K562 (cell line): ENCODE data around the gene CGB8. TPM values are rescaled to one million over a fixed set of nuclear protein-coding genes. Genes with fewer than 3 reads are reported as not detected.
A peak's percentile ranks its signal among the peaks of the same experiment; 100 is the strongest.

Experiments used
- BCOR ChIP-seq: fragments of 450-650 bp; IDR thresholded peaks from 2 replicates; pipeline ENCODE4 v1.6.1; 2016
- GATAD2A ChIP-seq: fragments of 450-650 bp; IDR thresholded peaks from 2 replicates; pipeline ENCODE4 v1.6.1; 2017
- GTF2F1 ChIP-seq: IDR thresholded peaks from 2 replicates; pipeline ENCODE4 v1.6.1; 2011; ENCODE audit warnings: low read depth, low read length, improper control_type of control experiment
- KAT8 ChIP-seq: fragments of 450-650 bp; IDR thresholded peaks from 2 replicates; pipeline ENCODE4 v1.6.1; 2016; ENCODE audit warnings: low read depth, mild to moderate bottlenecking
- MAFK ChIP-seq: IDR thresholded peaks from 2 replicates; pipeline ENCODE4 v1.6.1; 2011; ENCODE audit warnings: low read length, improper control_type of control experiment
- MCM7 ChIP-seq, 2 experiments: fragments of 450-650 bp; IDR thresholded peaks; 2 replicates each; pipeline ENCODE4 v1.6.1; 2016 to 2018
- MEF2A ChIP-seq: IDR thresholded peaks from 2 replicates; pipeline ENCODE4 v1.6.1; 2011; ENCODE audit warnings: low read depth, mild to moderate bottlenecking, low read length, moderate library complexity; ENCODE audit not compliant: control insufficient read depth
- MIER1 ChIP-seq: fragments of 450-650 bp; IDR thresholded peaks from 2 replicates; pipeline ENCODE4 v1.6.1; 2016; ENCODE audit warnings: antibody characterized with exemption, mild to moderate bottlenecking, low read depth
- MTF1 ChIP-seq: fragments of 250-450 bp; sonication (Bioruptor Pico); IDR thresholded peaks from 2 replicates; pipeline ENCODE4 v1.9.0; 2021; ENCODE audit warnings: moderate library complexity, mild to moderate bottlenecking, inconsistent platforms, borderline replicate concordance
- NBN ChIP-seq: fragments of 450-650 bp; IDR thresholded peaks from 2 replicates; pipeline ENCODE4 v1.6.1; 2016; ENCODE audit warnings: low read depth, mild to moderate bottlenecking
- NRF1 ChIP-seq, 2 experiments: fragments of 450-650 bp; IDR thresholded peaks in 1 of 2; conservative IDR thresholded peaks in 1 of 2; 2 replicates each; pipeline ENCODE4 v1.6.1; 2014; ENCODE audit warnings: mild to moderate bottlenecking in 2 of 2
- RB1 ChIP-seq: fragments of 450-650 bp; IDR thresholded peaks from 2 replicates; pipeline ENCODE4 v1.6.1; 2017; ENCODE audit warnings: low read depth, mild to moderate bottlenecking
- RFX7 ChIP-seq: fragments of 250-450 bp; sonication (Bioruptor Pico); IDR thresholded peaks from 2 replicates; pipeline ENCODE4 v1.5.1; 2021; ENCODE audit warnings: mild to moderate bottlenecking
- SMARCC2 ChIP-seq: fragments of 450-650 bp; IDR thresholded peaks from 2 replicates; pipeline ENCODE4 v1.6.1; 2017; ENCODE audit warnings: antibody characterized with exemption, moderate library complexity, mild to moderate bottlenecking, low read depth
- TCF7L2 ChIP-seq: fragments of 150-350 bp; IDR thresholded peaks from 2 replicates; pipeline ENCODE4 v1.6.1; 2016; ENCODE audit warnings: low read depth, mild to moderate bottlenecking, low read length, moderate library complexity
- YY1 ChIP-seq, 3 experiments: IDR thresholded peaks; 2 replicates each; pipeline ENCODE4 v1.6.1; 2011; ENCODE audit warnings: low read length in 2 of 3, mild to moderate bottlenecking in 2 of 3, moderate library complexity in 2 of 3, borderline replicate concordance in 1 of 3, control low read depth in 1 of 3, low read depth in 1 of 3; ENCODE audit not compliant: insufficient read depth in 3 of 3, insufficient replicate concordance in 2 of 3, control insufficient read depth in 1 of 3, insufficient read length in 1 of 3; ENCODE audit errors: extremely low read depth in 1 of 3
- ZBTB7A ChIP-seq: IDR thresholded peaks from 2 replicates; pipeline ENCODE4 v1.6.1; 2011; ENCODE audit warnings: low read depth, mild to moderate bottlenecking, low read length, moderate library complexity, borderline replicate concordance; ENCODE audit not compliant: control insufficient read depth
- ZBTB9 ChIP-seq: fragments of 450-650 bp; formaldehyde crosslinking; IDR thresholded peaks from 2 replicates; pipeline ENCODE4 v1.4.0; 2020; ENCODE audit warnings: mild to moderate bottlenecking, moderate library complexity
- ZFP30 ChIP-seq: fragments of 250-450 bp; sonication (Bioruptor Pico); IDR thresholded peaks from 2 replicates; pipeline ENCODE4 v1.8.0; 2022; ENCODE audit warnings: moderate library complexity, mild to moderate bottlenecking, inconsistent platforms, borderline replicate concordance
- ZNF232 ChIP-seq: sonication (generic); formaldehyde crosslinking; IDR thresholded peaks from 2 replicates; pipeline ENCODE4 v1.8.0; 2022; ENCODE audit warnings: mild to moderate bottlenecking, missing genetic modification reagents
- ZNF512 ChIP-seq: IDR thresholded peaks from 2 replicates; pipeline ENCODE4 v1.6.1; 2016; ENCODE audit warnings: missing genetic modification characterization, missing compliant biosample characterization
- ZNF764 ChIP-seq: fragments of 250-450 bp; sonication (Bioruptor Pico); IDR thresholded peaks from 2 replicates; pipeline ENCODE4 v1.4.0; 2020; ENCODE audit warnings: low read depth, mild to moderate bottlenecking, moderate library complexity
- ZNF778 ChIP-seq: fragments of 450-650 bp; formaldehyde crosslinking; IDR thresholded peaks from 2 replicates; pipeline ENCODE4 v1.4.0; 2020; ENCODE audit warnings: mild to moderate bottlenecking, moderate library complexity
- polyA plus RNA-seq, 8 experiments: library from polyadenylated mRNA; depleted of rRNA in 4 of 8; stranded (reverse) in 5 of 8; unstranded in 3 of 8; fragments of >200 nt; fragmentation: Nextera tagmentation in 2 of 8; fragmentation: Illumina TruSeq in 1 of 8; extraction: Ambion mirVana in 2 of 8; extraction: Trizol in 1 of 8; gene quantifications; 2 replicates each; pipeline versions ENCODE4 v1.2.1 to v1.2.3, GENCODE V29; 2011 to 2014; ENCODE audit warnings: inconsistent platforms in 1 of 8, missing spikeins in 1 of 8
- total RNA-seq, 7 experiments: library from RNA; depleted of rRNA in 6 of 7; stranded (reverse); fragments of >200 nt in 6 of 7; fragmentation: Illumina TruSeq in 2 of 7; extraction: Trizol in 2 of 7; gene quantifications; 2 replicates each; pipeline versions ENCODE4 v1.2.1 to v1.2.3, GENCODE V29; 2011 to 2021; ENCODE audit warnings: low replicate concordance in 1 of 7
- TF ChIP-seq, protein P1 (sequence below): sonication (generic); formaldehyde crosslinking; IDR thresholded peaks from 2 replicates; pipeline ENCODE4 v1.8.1; 2023; ENCODE audit warnings: mild to moderate bottlenecking, missing genetic modification reagents
- TF ChIP-seq, protein P2 (sequence below), 2 experiments: fragments of 450-650 bp in 1 of 2; sonication (generic) in 1 of 2; formaldehyde crosslinking; conservative IDR thresholded peaks; 2 replicates each; pipeline versions ENCODE4 v1.4.0 to v1.8.1; 2020 to 2022; ENCODE audit warnings: mild to moderate bottlenecking in 1 of 2, missing genetic modification reagents in 1 of 2

CGB8 gene
- total and polyA plus RNA-seq, 9 of the 15 experiments (the other 6 are each of a cell fraction or from before 2014, with no cell fraction given), result not detected

- TF ChIP-seq MTF1 (CRISPR knock-in tag), result no peak
- peak; percentile 93 for TF ChIP-seq ZNF764 (CRISPR knock-in tag)
- no peak for TF ChIP-seq NBN
- no peak for TF ChIP-seq GTF2F1
- no peak for TF ChIP-seq BCOR
- no peak for TF ChIP-seq KAT8
- no peak for TF ChIP-seq ZBTB9 (CRISPR knock-in tag)
- no peak for TF ChIP-seq MAFK
- TF ChIP-seq, protein P1, sequence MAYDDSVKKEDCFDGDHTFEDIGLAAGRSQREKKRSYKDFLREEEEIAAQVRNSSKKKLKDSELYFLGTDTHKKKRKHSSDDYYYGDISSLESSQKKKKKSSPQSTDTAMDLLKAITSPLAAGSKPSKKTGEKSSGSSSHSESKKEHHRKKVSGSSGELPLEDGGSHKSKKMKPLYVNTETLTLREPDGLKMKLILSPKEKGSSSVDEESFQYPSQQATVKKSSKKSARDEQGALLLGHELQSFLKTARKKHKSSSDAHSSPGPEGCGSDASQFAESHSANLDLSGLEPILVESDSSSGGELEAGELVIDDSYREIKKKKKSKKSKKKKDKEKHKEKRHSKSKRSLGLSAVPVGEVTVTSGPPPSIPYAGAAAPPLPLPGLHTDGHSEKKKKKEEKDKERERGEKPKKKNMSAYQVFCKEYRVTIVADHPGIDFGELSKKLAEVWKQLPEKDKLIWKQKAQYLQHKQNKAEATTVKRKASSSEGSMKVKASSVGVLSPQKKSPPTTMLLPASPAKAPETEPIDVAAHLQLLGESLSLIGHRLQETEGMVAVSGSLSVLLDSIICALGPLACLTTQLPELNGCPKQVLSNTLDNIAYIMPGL, result no peak
- TF ChIP-seq ZNF232 (CRISPR knock-in tag), result no peak
- TF ChIP-seq, protein P2, sequence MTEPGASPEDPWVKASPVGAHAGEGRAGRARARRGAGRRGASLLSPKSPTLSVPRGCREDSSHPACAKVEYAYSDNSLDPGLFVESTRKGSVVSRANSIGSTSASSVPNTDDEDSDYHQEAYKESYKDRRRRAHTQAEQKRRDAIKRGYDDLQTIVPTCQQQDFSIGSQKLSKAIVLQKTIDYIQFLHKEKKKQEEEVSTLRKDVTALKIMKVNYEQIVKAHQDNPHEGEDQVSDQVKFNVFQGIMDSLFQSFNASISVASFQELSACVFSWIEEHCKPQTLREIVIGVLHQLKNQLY (CRISPR knock-in tag; conservative IDR thresholded peaks at IDR 0.05), result no peak
- TF ChIP-seq NRF1 (conservative IDR thresholded peaks at IDR 0.05 in 1 of 2, IDR thresholded peaks at IDR 0.05 in 1 of 2), result peak; percentile 43 to 54; a peak in 3 of 4 replicates
- no peak for TF ChIP-seq MCM7 (IDR thresholded peaks at IDR 0.05)
- no peak for TF ChIP-seq ZNF512 (tag)
- TF ChIP-seq GATAD2A, result no peak
- TF ChIP-seq RB1, result no peak
- TF ChIP-seq TCF7L2, result no peak
- no peak for TF ChIP-seq SMARCC2
- no peak for TF ChIP-seq YY1 (IDR thresholded peaks at IDR 0.05; ENCODE audit: borderline replicate concordance in 1 of 3, control insufficient read depth in 1 of 3, extremely low read depth in 1 of 3, insufficient read depth in 3 of 3, insufficient read length in 1 of 3, insufficient replicate concordance in 2 of 3, low read depth in 1 of 3, low read length in 2 of 3)
- no peak for TF ChIP-seq ZFP30 (CRISPR knock-in tag)
- TF ChIP-seq ZNF778 (CRISPR knock-in tag), result no peak
- TF ChIP-seq RFX7, result no peak
- TF ChIP-seq MEF2A, result no peak
- TF ChIP-seq ZBTB7A, result 0 out of 2 replicates have a peak, but pooled peaks have one; percentile 47
- TF ChIP-seq MIER1, result no peak
Measured at GRCh38 chr19:49019242-49019932, 29.5 kb downstream of the CGB8 start (continued).
